Stimulated activated CD4-positive, alpha-beta T cell treated with anti-CD3 and anti-CD28 coated beads, Interleukin-12 subunit alpha, Interleukin-12 subunit beta, amount 100 ng/mL, for 24 hours (primary cell): Measurements from ENCODE around the gene CKAP2L.
"Not testable (repeated sequence)": the region's sequence is repeated elsewhere in the genome, so short reads cannot be mapped to it uniquely, and the experiment has no call there.

Experiments used
- DNase-seq, 2 experiments: peaks; one replicate each; pipeline ENCODE4 v3.0.0-alpha.2; 2020; ENCODE audit warnings: low read depth in 2 of 2

Gene CKAP2L

GRCh38 chr2:112726487-112727190, 37.8 kb downstream of the CKAP2L start:
- peak; percentile 71 to 84 for DNase-seq

- DNase-seq = no peak
Measured at GRCh38 chr2:112725545-112726457, 38.6 kb downstream of the CKAP2L start.

DNA sequence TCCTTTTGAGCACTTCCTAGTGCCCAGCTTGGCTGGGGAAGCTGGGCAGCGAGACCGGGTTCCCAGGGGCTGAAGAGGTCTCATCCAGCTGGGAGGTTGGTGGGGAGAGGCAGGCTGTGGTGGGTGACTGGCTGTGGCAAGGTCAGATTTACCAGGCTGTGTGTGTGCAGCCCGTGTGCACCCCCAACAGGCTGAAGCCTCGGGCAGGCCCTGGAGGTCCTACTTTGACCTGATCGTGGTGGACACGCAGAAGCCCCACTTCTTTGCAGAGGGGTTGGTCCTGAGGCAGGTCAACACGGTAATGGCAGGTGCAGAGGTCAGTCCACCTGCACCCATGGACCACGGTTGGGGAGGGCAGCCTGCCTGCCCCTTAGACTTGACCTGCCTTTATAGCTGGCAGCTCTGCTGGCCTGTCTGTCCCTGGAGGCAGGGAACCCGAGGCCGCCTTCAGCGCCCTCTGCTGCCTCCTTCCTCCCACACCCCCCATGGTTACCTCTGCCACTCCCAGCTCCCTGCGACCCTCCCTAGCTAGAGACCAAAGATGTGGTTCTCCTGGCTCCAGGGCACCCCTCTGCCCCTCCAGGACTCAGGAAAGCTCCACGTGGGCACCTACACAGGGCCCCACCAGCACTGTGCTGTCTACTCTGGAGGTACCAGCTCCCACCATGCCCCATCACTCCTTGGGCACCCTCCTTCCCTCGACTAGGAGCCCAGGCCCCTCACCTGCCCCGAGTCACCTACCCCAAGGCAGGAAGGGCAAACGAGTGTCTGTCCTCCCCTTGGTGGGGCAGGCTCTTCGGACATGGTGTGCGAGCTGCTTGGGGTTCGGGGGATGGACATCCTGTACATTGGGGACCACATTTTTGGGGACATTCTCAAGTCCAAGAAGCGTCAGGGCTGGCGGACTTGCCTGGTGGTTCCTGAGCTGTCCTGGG, 39.6 kb downstream of the CKAP2L start:
- no peak for DNase-seq

DNA sequence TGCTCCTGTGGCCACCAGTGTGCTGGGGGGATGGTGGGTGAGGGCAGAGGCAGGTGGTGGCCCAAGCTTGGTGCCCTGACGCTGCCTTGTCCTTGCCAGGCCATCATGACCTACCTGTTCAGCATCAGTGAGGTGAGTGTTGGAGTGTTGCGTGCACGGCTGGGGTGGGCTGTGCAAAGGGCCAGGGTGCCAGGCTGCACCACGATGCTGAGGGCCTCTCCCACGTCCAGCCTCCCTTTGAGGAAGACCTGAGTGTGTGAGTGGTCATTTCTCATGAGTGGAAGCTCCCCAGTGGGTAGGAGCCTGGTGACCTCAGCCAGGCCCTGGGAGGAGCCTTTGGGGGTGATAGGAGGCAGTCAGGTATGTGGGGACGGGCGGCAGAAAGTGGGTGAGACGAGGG, 40.4 kb downstream of the CKAP2L start:
- no peak for DNase-seq

DNA sequence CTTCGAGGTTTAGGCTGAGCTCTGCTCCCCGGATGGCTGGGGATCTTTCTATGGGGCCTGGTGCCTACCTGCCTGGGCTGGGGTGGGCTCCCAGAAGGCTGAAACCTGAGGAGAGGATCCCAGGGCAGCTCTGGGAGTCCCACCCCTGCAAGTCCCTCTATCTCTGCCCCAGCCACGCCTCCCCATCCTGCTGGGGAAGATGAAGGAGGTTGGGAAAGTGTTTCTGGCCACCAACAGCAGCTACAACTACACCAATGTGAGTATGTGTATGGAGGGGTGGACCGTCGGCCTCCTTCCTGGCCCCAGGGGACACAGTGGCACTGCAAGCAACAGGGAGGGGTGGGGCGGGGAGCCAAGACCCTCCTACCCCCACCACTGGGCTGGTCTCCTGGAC, 40.9 kb downstream of the CKAP2L start:
- DNase-seq = no peak

- no peak for DNase-seq
Measured at GRCh38 chr2:112722816-112723546, 41.4 kb downstream of the CKAP2L start.

DNA sequence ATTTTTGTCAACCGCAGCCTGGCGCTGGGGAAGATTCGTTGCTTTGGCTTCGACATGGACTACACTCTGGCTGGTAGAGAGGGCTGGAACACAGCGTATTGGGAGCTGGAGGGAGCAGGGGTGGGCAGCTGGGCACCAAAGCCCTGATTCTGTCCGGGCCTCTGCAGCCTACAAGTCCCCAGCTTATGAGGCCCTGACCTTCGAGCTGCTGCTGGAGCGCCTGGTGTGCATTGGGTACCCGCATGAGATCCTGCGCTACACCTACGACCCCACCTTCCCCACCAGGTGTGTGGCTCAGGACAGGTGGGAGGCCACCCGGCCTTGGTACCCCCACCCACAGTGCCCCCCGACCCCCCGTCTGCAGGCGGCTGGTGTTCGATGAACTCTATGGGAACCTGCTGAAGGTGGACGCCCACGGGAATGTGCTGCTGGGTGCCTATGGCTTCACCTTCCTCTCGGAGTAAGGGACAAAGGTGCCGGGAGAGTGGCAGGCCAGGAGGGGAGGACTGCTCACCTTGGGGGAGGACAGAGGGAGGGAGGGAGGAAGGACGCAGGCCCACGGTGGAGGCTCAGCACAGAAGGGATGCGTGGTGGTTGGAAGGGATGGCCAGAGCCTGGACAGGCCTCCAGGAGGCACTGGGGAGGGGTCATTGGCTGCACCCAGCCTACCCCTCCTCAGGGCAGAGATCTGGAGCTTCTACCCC, 42.4 kb downstream of the CKAP2L start:
- DNase-seq = no peak

GRCh38 chr2:112720785-112721184, 43.6 kb downstream of the CKAP2L start, which contains the start of gene NT5DC4:
Gene NT5DC4, plus strand, starts transcription at chr2:112721020. Its CDS starts 60 bp downstream, at chr2:112721080.
- no peak for DNase-seq

- no peak for DNase-seq
Measured at GRCh38 chr2:112718863-112719370, 45.5 kb downstream of the CKAP2L start.

DNA sequence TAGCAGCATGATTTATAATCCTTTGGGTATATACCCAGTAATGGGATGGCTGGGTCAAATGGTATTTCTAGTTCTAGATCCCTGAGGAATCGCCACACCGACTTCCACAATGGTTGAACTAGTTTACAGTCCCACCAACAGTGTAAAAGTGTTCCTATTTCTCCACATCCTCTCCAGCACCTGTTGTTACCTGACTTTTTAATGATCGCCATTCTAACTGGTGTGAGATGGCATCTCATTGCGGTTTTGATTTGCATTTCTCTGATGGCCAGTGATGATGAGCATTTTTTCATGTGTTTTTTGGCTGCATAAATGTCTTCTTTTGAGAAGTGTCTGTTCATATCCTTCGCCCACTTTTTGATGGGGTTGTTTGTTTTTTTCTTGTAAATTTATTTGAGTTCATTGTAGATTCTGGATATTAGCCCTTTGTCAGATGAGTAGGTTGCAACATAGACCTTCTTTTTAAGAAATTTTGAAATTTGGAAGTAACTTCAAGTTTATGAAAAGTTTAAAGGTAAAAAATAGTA, 47.5 kb downstream of the CKAP2L start:
- not testable (repeated sequence) for DNase-seq

- not testable (repeated sequence) for DNase-seq
Measured at GRCh38 chr2:112716094-112716493, 48.3 kb downstream of the CKAP2L start.

- DNase-seq = no peak
Measured at GRCh38 chr2:112714836-112715631, 49.4 kb downstream of the CKAP2L start.

DNA sequence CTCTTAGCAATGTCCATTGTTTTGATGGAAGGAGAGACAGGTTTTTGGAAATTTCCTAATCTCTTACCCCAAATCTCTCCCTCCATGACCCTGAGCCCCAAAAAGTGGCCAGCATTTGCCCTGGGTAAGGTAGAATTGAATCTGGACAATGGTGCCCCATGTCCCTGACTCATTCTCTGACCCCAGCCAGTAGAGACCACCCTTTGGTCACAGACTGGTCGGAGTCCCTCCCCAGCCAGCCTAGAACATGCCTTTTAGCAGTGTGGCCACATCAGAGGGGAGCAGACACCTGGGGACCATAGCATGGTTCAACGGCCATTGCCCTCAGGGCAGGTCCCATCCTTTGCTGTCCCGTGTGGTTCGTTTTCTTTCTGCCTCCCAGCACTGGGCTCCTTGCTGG, 50.1 kb downstream of the CKAP2L start:
- DNase-seq = no peak

GRCh38 chr2:112713926-112714325, 50.5 kb downstream of the CKAP2L start:
- DNase-seq = no peak

DNA sequence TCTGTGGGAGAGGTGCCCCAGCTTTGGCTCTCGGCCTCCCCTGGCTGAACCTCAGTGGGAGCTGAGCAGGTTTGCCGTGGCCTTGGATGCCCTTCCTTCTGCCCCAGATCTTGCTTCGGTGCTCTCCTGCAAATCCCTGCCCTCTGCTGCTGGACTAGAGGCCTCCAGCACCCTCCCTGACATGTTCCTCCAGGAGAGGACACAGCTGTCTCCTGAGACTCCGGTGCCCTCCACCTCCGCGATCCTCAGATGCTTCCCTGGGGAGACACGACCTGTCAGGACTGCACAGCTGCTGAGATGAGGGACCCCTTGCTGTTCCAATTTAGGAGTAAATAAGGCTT, 50.9 kb downstream of the CKAP2L start:
- DNase-seq = no peak

- DNase-seq = peak; percentile 24 to 32
Measured at GRCh38 chr2:112712903-112713584, 51.4 kb downstream of the CKAP2L start.

GRCh38 chr2:112712465-112712864, 51.9 kb downstream of the CKAP2L start:
- DNase-seq = no peak

- no peak for DNase-seq
Measured at GRCh38 chr2:112710956-112711750, 53.3 kb downstream of the CKAP2L start.
